Measurements from ENCODE around the gene TRAF2.
"Not testable (repeated sequence)": the region's sequence is repeated elsewhere in the genome, so short reads cannot be mapped to it uniquely, and the experiment has no call there.

TRAF2 gene, protein sequence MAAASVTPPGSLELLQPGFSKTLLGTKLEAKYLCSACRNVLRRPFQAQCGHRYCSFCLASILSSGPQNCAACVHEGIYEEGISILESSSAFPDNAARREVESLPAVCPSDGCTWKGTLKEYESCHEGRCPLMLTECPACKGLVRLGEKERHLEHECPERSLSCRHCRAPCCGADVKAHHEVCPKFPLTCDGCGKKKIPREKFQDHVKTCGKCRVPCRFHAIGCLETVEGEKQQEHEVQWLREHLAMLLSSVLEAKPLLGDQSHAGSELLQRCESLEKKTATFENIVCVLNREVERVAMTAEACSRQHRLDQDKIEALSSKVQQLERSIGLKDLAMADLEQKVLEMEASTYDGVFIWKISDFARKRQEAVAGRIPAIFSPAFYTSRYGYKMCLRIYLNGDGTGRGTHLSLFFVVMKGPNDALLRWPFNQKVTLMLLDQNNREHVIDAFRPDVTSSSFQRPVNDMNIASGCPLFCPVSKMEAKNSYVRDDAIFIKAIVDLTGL

GRCh38 chr9:136885950-136886578, at the start of gene TRAF2:
Gene TRAF2, plus strand, starts transcription at chr9:136886516. Its CDS starts 12,225 bp downstream, at chr9:136898741.
- peak; percentile 95 for DNase-seq

GRCh38 chr9:136837146-136837855, 49.0 kb upstream of the TRAF2 start:
- no peak for DNase-seq

GRCh38 chr9:136837856-136838277, 48.4 kb upstream of the TRAF2 start:
- DNase-seq: not testable (repeated sequence)

DNA sequence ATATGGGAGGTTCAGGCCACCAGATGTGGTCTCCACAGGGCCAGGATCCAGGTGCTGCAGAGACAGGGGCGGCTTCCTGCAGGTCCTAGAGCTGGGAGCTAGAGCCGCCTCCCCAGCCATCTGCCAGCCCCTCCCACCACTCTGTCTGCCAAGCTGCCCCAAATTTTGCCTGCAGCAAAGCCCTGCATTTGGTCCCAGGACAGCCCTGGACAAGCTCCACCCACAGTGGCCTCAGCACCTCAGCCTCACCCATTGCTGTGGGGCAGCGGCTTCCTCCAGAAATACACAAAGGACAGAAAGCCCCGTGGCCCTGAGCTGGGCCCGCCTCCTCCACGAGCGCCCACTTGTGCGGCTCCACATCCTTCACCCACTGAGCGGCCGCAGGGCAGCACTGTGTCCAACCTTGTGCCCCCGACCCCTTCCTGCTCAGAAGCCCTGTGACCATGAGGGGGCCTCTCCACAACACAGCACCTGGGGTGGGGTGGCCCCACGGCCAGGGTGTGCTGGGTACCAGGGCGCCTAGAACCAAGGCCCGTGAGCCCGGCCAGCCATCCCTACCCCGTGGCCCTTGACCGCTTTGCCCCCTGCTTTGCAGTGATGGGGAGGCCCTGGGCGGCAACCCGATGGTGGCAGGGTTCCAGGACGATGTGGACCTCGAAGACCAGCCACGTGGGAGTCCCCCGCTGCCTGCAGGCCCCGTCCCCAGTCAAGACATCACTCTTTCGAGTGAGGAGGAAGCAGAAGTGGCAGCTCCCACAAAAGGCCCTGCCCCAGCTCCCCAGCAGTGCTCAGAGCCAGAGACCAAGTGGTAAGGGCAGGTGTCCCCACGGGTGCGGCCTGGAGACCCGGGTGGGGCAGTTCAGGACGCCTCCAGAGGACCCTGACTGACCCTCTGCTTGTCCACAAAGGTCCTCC, 47.7 kb upstream of the TRAF2 start:
- DNase-seq: no peak

DNA sequence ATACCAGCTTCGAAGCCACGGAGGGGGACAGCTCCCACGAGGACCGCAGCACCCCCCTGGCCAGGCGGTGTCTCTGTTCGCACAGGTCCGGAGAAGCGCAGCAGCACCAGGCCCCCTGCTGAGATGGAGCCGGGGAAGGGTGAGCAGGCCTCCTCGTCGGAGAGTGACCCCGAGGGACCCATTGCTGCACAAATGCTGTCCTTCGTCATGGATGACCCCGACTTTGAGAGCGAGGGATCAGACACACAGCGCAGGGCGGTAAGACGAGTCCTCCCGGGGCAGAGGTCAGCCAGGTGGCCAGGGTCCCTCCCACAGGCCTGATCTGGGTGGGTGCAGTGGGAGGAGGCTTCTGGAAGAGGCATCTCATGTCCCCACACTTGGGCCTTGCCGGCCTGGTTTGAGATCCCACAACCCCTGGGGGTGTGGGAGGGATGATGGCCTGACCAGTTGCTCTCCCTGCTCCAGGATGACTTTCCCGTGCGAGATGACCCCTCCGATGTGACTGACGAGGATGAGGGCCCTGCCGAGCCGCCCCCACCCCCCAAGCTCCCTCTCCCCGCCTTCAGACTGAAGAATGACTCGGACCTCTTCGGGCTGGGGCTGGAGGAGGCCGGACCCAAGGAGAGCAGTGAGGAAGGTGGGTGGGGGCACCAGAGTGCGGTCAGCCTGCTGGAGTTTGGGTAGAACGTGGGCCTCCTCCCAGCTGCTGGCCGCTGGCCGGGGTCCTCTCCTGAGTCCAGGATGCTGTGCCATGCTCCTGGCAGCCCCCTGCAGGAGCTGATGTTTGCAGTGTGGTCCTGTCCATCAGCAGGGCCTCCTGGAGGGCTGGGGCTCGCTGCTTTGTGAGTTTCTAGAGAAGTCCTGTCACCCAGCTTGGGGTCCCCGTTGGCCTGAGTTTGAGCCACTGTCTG, 46.8 kb upstream of the TRAF2 start:
- DNase-seq: no peak

DNA sequence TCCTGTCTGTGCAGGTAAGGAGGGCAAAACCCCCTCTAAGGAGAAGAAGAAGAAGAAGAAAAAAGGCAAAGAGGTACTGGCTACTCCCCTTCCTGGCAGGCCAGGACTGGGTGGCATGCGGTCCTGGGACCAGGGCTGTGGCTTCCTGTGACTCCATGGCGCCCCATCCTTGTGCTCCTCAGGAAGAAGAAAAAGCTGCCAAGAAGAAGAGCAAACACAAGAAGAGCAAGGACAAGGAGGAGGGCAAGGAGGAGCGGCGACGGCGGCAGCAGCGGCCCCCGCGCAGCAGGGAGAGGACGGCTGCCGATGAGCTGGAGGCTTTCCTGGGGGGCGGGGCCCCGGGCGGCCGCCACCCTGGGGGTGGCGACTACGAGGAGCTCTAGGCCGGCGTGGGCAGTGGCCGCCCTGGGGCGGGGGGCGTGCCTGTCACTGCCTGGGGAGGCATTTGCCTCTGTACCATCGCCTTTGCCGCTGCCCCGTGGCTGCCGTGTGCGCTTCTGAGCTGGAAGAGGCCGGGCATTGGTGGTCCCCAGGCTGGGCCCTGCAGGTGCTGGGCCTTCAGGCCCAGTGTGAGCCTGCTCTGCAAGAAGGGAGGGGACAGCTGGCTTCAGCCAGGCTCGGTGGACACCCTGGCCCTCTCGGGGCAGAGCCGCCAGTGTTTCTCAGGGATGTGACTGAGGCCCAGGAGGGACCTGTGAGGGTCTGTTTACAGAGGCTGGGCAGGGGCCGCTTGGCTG, 46.0 kb upstream of the TRAF2 start:
- DNase-seq: no peak

DNA sequence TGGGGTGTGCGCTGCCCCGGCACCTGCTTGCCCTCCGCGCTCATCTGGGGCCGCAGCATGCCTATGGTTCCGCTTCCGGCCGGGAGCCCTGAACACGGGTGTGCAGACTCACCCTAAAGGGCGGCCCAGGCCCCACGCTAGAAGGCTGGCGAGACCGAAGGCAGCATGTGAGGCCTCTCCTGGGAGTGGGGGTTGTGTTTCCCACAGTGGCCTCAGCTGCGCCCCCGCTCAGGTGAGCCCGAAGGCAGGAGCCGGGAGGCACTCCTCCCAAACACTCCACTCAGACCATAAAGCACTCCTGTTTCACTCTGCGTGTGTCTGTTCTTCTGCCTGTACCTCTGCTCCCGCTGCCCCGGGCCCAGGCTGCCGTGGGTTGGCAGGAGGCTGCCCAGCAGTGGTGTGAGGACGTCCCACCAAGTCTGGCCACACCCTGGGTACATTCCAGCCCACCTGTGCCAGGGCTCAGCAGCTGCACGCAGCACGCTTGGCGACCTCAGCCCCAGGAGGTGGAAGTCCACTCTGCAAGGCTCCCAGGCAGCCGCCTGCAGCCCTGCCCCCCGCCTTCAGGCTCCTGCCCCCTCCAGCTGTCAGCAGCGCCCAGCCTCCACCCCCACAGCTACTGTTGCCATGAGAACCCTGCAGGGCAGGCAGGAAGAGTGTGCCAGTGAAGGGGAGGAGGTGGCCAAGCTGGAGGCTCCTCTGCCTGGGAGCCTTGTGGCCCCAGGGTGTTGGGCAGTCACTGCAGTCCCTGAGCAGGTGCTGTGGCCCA, 45.3 kb upstream of the TRAF2 start:
- DNase-seq: peak; percentile 75

GRCh38 chr9:136841646-136842379, 44.5 kb upstream of the TRAF2 start:
- DNase-seq: peak; percentile 51

- DNase-seq: peak; percentile 60
These were observed 43.9 kb upstream of the TRAF2 start, which contains the start of gene AJM1 for GRCh38 chr9:136842380-136842948. Gene AJM1, plus strand, starts transcription at chr9:136842478. Its CDS starts 1,937 bp downstream, at chr9:136844415.

GRCh38 chr9:136843159-136843800, 43.0 kb upstream of the TRAF2 start:
- not testable (repeated sequence) for DNase-seq

GRCh38 chr9:136843801-136844740, 42.2 kb upstream of the TRAF2 start:
- DNase-seq: not testable (repeated sequence)

GRCh38 chr9:136844761-136845464, 41.4 kb upstream of the TRAF2 start:
- DNase-seq: no peak

- DNase-seq: no peak
These were observed 40.7 kb upstream of the TRAF2 start for GRCh38 chr9:136845465-136846260.

GRCh38 chr9:136846376-136847087, 39.8 kb upstream of the TRAF2 start:
- DNase-seq: no peak
